GM21381 (cell line): ENCODE measurements around the gene PNMA1.
"Not testable (repeated sequence)": the region's sequence is repeated elsewhere in the genome, so short reads cannot be mapped to it uniquely, and the experiment has no call there.

Source experiments
- ATAC-seq: cut with Tn5 transposase; IDR thresholded peaks from one replicate; pipeline ENCODE4 v1.9.1; 2021; ENCODE audit warnings: mild to moderate bottlenecking, moderate library complexity; ENCODE audit not compliant: unreplicated experiment

The PNMA1 gene

DNA sequence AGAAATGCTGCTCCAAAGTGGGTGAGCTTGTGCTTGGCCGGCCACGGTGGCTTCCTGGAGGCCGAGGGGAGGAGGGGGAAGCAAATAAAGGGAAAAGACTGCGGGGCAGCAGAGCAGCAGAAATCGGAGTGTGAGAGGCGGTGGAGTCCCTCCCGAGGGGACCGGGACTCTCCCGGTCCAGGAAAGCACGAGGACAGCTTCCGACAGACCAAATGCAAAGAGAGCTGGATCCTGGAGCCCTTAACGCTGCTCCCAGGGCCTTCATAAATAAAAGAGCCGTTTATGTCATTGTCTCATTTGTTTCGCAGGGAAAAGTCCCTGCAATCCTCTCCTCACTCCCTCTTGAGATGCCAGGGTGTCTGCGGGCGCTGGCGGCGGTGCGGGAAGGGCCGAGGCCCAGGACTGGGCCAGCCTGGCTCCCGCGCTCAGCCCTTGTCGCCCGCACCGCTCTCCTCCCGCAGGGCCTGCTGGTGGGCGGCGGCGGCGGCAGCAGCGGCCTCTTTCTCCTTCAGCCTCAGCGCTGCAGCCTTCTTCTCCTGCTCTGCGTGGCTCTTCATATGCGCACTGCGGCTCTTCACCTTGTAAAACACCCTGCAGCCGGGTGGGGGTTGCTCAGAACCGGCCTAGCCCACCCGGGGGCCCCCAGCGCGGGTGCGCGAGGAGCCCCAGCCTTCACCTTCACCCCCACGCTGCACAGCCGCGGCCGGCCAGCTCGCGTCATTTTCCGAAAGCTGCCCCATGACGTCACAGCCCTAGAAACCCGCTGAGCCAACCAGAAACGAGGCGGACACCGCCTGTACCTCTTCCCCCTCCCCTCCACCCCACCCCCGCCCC, 4.5 kb upstream of the PNMA1 start:
- ATAC-seq: no peak

DNA sequence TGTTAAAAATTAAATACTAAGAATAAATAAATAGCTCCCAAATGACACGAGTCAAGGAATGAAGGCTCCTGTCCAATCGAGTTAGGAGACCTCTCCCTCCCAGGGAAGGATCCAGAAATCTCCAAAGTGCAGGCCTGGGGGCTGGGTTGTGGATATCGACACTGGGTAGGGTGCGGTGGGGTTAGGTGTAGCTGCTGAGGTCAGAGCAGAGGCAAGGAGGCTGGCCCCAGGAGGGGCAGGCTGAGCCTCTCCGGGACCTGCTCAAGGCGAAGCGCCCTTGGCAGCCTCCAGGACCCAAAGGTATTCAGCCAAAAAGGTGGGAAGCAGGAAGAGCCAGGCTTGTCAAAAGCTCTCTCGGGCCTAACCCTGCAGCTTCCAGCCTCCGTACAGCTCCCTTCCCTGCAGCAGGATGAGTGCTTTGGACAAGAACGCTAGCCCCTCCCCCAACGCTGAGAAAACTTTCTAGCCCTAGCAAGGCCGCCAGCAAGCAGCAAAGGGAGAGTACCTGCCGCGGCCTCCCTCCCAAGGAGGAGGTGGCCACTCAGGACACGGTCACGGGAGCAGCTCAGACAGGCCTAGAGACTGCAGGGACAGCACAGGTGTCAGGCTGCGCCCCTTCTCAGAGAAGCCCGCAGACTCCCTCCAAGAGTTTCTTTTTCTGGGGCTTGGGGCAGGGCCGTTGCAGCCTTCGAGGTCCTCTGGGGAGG, 3.7 kb upstream of the PNMA1 start:
- no peak for ATAC-seq

DNA sequence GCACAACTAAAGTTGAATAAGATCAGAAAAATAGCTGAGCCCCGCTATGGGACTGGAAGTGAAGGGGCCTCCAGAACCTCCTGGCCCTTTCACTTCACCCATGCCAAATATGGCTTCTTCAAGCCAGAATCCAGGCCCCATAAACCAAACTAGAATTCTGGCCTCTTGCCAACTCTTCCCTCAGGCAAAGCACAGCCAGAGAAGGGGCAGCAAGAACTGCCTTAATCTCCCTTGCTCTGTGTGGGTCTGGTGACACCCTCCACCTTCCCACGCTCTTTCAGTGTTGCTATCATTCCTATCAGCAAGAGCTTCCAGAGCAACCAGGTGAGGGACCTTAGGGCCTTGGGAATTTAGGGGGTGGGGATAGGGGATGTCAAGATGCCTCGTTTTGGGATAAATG, 3.1 kb upstream of the PNMA1 start:
- no peak for ATAC-seq

DNA sequence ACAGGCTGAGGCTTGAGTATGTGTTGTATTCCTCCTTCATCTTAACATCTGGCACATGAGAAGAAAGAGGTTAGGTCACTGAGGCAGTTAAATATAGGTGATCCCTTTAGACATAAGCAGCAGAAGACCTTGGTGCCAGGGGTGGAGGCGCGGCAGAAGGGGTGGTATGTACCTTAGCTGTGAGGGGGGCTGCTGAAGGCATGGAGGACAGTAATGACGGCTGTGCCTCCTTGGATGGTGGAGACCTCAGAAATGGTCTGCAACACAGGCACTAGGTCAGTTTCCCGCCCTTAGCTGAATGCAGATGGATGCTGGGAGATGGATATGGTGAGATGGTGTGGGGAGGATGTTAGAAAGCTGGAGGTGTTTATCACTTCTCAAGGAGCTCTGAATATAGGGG, 1.5 kb upstream of the PNMA1 start:
- ATAC-seq: no peak

DNA sequence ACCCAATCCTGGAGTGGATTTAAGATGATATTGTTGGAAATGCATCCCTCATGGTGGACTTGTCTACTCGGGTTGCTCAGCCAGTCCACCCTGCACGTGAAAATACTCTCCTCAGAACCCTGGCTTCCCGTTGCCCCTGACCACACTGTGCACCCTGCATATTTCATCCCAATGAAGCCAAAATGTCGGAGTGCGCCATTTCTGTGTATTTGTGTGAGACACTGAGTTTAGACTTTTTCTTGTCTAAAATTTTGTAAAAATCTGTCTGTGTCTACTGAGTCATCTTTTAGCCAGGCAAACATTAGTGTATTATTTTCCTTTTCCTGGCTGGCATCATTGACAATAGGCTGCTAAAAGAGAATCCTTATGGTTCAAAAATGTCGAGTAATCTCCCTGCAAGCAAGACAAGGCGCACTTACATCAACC, 485 bp upstream of the PNMA1 start:
- no peak for ATAC-seq

DNA sequence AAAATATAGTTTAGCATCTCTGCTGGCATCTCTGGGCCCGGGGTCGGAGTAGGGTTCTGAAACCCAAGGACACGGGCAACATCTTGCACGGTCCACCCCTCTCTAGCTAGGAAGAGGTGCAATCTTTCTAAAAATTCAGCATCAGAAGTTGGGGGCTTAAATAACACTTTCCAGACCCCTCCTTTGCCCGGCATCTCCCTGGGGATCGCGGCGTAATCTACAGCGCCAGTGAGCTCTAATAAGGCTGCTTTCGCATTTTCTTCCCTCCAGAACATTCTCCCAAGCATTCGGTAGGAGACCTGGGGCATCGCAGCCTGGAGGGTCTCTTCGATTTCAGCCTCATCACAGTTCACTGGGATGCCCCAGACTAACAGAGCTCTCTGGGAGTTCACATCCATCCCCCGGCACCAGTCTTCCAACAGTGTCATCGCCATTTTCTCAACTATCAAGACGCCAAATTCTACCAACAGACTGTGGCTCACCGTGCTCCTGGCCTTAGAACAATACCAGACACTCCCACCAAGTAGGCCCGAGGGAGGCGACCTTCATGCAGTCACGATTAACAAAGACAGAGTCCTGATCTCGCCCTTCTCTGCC, 880 bp downstream of the PNMA1 start:
- no peak for ATAC-seq

DNA sequence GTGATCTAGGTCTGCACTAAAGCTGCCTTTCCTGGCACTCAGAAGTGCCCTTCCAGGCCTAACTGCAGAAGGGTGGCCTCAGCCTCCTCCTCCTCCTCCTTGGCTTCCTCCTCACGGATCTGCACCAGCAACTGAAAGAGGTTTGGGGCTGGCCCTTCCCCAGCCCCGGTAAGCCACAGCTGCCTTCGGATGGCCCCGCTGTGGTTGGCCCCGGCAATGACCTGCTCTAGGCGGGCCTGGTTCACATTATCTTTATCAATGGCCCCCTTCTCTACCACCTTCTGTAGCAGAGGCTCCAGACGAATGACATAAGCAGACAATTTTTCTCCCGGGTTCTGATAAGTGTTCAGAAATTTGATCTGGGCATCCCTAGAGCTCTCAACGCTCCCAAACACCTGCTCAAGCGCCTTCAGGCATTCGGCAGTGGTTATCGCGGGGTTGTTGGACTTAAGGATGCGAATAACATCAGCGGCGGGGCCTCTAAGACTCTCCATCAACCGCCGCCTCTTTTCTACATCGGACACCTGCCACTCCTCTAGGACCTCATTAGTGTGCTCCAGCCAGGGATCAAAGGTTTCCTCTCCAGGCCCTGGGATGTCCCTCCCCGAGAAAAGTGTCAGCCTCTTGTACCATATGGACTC, 1.5 kb downstream of the PNMA1 start:
- no peak for ATAC-seq

DNA sequence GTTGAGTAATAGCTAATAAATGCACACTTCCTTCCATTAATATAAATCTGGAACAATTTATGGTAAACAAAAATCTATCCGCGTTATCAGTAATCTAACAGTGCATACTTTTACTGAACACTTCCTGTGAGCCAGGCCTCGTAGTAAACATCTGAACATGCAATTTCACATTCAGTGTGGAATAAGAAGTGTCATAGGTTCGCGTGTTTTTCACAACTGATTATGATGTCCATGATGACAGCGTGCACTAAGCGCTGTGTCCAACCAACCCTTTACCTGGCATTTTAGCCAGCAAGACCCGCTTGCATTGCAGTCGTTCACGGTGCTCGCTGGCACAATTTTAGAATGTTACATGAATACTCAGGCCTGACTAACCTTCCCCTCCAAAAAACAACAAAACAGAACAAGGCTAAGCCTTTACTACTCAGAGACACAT, 2.1 kb downstream of the PNMA1 start:
- no peak for ATAC-seq

DNA sequence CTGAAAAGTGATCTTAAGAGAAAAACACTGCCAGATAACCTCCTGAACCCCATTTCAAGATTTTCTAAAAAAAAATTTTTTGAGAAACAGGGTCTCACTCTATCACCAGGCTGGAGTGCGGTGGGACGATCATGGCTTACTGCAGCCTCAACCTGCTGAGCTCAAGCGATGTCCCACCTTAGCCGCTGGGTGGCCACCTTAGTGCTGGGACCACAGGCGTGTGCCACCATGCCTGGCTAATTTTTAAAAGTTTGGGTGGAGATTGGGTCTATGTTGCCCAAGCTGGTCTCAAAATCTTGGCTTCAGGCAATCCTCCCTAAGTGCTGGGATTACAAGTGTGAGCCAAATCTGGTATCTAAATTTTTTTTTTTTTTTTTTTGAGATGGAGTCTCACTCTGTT, 3.4 kb downstream of the PNMA1 start:
- no peak for ATAC-seq

DNA sequence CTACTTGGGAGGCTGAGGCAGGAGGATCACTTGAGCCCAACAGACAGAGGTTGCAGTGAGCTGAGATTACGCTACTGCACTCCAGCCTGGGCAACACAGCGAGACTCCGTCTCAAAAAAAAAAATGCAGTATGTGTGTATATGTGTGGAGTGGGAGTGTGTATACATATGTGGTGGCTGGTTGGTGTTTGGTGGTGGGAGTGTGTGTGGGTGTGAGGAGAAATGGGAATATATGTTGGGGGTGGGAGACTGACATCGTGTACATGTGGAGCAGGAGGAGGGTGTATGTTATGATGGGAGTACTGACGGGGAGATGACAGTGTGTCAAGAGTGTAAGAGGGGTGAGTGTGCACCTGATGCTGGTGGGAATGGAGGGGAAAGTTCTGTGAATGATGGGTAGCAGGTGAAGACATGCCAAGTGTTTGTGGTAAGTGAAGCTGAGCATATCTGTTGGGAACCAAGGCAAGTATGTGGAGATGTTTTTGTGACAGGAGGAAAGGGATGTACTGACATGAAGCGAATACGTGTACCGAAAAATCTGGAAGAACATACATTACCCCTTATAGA, 4.2 kb downstream of the PNMA1 start:
- ATAC-seq: no peak

DNA sequence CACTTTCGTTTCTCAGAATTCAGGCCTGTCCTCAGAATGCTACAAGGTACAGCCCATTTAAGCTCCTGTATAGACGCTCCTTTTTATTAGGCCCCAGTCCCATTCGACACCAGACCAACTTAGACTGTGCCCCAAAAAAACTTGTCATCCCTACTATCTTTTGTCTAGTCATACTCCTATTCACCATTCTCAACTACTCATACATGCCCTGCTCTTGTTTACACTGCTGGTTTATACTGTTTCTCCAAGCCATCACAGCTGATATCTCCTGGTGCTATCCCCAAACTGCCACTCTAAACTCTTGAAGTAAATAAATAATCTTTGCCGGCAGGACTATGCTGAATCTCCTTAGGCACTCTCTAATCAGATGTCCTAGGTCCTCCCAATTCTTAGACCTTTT, 6.1 kb downstream of the PNMA1 start:
- ATAC-seq: not testable (repeated sequence)

DNA sequence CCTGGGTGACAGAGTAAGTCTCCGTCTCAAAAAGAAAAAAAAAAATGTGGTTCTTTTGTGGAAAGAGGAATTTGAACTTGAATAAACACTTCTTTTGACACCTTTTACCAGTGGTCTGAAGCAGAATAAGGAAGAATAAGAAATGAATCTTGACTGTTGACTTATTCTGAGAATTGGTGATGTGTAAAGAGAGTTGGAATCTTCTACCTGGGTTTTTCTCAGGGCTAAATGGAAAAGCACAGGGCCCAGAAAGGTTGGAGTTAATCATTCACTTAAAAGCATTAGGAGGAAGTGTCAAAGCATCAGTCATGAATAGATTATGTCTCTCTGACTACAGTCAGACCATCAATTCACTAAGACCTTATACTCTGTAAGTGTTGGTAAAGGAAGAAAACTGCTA, 13.9 kb downstream of the PNMA1 start:
- no peak for ATAC-seq

DNA sequence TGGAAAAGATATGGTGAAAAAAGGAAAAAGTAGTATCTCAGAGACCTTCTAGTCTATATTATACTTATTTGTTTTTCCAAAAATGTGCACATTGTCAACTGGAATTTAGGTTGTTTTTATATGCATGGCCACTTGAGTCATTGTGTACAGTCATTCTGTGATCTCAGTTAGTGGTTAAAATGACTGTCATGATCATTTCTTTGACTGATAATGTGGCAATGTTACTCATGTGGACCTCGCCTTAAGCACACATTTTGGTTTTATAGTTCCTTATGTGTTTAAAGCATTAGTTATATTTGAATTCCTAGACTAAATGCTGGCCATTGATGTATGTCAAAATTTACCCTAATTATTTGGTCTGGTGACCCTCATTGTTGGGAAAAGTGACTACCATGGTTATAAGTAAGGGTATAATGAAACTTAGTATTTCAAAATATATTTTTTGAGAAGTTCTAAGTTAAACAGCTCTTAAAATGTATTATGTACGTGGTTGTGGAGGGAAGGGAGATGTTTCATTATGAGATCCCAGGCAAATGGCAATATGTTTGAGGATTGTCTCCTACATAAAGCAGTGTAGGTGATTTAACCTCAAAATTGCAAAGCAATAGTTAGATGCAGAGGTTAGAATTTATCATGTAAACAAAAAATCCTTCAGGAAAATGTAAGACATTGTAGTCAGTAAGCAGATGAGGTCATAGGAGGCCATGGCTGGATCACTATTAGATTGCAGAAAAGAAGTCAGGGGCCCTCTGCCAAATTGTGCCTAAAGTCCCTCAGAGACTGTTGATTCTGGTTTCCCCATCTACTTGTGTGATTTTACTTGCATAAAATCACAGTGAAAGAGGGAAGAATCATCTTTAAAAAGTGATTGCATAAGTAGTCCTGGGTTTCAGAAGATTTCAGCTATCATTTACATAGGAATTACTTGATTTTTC, 17.5 kb downstream of the PNMA1 start:
- peak; percentile 66 for ATAC-seq

DNA sequence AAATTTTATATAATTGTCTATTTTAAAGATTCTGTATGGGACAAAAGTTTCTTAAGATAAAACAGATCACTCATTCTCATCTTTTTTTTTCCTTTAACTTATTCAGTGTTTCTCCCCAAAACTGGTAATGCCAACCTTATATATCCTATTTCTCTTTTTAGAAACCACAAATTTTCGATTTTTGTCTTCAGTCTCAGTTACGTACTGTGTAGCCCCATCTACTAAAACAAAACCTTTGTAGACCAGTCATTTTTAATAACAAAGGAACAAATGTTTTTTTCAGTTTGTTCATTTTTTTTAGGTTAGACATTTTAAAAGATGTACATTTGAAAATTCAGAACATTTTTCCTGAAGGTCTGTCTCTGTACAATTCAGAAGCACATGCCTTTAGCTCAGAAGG, 18.2 kb downstream of the PNMA1 start:
- ATAC-seq: peak; percentile 54

DNA sequence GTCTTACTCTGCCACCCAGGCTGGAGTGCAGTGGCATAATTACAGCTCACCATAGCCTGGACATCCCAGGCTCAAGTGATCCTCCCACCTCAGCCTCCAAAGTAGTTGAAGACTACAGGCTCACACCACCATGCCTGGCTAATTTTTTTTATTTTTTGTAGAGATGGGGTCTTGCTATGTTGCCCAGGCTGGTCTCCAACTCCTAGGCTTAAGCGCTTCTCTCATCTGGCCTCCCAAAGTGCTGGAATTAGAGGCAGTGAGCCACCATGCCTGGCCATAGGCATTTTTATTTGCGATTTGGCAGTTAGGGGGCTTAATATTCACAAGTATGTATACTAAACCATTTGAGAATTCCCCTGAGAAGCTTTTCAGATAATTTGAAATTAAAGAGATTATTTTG, 19.1 kb downstream of the PNMA1 start:
- no peak for ATAC-seq

DNA sequence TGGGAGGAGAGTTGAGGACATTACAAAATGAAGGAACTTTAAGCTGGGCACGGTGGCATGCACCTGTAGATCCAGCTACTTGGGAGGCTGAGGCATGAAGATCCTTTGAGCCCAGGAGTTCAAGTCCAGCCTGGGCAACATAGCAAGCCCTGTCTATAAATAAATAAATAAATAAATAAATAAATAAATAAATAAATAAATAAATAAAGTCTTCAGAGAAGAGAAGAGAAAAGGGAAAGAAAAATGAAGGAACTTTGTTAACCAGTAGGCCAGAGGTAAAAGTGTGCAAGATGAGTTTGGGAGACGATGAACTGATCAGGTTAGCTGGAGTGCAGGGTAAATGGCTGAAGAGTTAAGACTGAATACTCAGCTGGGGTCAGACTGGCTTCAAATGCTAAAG, 20.1 kb downstream of the PNMA1 start:
- no peak for ATAC-seq

DNA sequence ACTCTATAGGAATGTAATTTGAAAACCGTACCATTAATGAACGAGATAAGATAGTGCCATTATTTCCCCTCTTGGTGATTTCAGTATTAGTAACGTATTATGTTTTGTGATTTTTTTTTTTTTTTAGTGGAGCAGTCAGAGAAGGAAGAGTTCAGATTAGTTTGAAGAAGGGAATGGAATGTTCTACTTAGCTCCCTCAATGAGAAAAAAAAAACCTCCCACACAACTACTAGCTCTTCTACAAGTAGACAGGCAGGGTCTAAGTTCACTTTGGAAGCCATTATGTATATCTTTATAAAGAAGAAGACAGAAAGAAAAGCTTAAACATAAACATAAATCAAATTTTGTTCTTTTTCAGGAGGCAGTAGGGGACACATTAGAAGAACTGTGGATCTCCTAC, 27.3 kb downstream of the PNMA1 start:
- no peak for ATAC-seq

DNA sequence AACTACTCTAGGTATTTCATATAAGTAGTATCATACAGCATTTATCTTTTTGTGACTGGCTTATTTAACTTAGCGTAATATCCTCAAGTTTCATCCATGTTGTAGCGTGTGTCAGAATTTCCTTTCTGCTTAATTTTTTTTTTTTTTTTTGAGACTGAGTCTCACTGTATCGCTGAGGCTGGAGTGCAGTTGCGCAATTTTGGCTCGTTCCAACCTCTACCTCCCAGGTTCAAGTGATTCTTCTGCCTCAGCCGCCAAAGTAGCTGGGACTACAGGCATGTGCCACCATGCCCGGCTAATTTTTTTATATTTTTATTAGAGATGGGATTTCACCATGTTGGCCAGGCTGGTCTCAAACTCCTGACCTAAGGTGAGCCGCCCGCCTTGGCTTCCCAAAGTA, 28.9 kb downstream of the PNMA1 start:
- ATAC-seq: no peak

DNA sequence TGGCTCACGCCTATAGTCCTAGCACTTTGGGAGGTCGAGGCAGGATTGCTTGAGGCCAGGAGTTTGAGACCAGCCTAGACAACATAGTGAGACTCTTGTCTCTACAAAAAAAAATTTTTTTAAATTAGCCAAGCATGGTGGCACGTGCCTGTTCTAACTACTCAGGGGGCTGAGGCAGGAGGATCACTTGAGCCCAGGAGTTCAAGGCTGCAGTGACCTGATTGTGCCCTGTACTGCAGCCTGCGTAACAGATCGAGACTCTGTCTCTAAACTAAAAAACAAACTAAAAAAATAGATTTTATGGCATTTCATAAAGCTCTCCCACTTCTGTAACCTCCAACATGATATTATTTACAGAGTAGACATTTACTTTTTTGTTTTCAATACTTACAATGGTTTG, 29.6 kb downstream of the PNMA1 start:
- no peak for ATAC-seq

DNA sequence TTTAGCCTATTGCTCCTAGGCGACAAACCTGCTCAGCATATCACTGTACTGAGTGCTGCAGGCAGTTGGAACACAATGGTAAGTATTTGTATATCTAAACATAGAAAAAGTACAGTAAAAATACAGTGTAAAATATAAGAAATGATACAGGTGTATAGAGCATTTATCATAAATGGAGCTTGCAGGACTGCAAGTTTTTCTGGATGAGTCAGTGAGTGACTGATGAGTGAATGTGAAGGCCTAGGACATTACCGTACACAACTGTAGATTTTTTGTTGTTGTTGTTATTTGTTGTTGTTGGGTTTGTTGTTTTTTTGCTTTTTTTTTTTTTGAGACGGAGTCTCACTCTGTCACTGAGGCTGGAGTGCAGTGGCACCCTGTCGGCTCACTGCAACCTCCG, 33.4 kb downstream of the PNMA1 start:
- ATAC-seq: no peak
